HG02610 (cell line): ENCODE results near the gene GARNL3.

Source experiments
- ATAC-seq: cut with Tn5 transposase; IDR thresholded peaks from one replicate; pipeline ENCODE4 v1.9.1; 2021; ENCODE audit warnings: mild to moderate bottlenecking, moderate library complexity; ENCODE audit not compliant: unreplicated experiment

The GARNL3 gene

DNA sequence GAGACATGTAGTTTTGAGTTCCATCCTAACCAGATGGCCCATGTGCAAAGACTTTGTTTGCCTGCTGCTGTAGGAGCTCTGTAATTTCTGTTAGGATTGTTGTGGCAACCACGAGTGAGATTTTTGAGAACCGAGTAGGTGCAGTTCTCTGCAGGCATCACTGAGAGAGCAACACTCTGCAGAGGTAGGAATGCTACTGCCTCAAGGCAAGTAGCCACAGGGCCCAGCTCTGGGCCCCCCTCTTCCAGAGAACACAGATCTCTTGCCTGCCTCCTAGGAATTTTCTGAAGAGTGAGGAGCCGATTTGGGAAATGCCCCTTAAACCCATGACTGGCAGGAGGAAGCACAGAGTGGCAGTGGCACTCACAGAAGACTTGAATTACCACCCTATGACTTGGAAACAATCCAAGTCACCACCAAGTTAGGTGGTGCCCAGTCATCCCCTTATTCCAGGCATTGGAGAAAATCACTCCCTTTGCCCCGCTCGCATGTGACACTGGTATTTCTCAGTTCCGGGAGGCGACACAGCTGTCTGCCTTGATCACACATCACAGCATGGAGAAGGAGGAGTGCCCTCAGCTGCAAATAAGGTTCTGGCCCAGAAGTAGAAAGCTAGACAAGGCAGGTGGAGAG lies 79.9 kb downstream of the GARNL3 start:
- no peak for ATAC-seq

DNA sequence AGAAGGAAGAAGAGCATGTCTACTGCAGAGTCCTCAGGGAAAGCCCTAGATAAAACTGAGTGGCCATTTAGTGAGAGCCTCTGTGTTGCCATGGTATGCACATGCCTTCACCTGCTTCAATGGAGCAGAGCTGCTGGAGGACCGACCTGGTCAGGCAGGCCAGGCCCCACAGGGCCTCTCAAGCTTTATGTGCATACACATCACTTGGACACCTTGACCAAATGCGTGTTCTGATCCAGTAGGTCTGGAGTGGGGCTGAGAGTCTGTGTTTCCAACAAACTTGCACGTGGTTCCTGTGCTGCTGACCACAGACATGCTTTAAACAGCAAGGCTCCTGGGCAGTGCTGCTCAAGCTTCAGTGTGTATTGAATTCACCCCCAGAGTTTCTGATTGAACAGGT lies 81.0 kb downstream of the GARNL3 start:
- no peak for ATAC-seq

DNA sequence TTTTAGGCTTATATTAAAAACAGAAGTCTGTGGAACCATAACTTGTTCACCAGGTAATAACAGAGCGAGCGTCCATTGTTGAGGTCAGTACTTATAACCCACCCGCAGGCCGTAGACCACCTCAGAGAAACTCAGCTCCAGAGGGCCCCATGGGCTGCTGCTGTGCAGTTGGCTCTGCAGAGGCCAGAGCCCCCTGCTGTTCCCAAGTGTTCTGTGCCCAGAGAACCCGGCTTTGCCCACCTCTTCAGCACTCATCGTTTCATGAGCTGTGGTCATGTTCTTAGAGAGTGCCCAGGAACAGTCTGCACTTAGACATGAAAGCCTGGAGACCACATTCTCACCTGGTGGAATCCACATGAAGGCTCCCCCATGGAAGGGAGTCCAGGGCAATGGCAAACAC lies 82.0 kb downstream of the GARNL3 start:
- ATAC-seq, result no peak

DNA sequence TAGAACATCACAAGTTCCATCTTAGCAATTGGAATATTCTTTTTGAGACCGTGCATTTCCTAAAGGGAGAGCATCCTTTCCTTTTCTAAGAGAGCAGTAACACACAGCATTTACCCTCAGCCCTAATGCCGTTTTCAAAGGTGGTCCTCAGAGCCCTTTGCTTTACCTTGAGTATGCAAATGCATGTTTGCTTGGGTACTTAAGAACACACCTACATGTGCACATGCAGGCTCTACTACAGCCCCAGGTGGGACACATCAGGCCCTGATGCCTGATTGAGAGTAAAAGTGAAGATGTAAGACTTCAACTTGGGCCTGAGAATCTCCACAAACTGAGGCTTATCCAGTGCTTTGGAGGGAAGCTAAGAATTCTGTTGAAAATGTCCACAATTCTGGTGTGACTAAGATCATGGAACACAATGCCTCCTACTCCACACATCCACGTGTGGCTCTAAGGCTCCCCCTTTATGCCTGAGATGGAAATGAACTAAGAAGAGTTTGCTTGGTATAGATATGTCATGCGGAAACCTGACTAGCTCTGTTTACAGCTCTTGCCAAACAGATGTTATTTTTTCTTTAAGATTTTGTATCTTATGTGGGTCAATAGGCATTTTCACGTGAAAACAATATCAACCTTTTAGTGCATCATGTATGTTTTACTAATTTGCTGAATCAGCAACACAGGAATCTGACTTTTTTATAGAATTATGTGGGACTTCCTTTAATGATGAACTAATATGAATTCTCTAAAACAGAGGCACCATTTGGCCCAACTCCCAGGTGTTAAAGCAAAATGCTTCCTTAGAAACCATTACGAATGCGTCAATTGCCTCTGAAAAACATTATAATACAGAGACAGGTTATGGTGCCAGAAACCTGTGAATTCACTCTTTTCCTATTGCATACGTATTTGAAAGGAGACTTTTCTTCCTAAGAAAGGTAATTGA lies 83.5 kb downstream of the GARNL3 start:
- ATAC-seq, result no peak

DNA sequence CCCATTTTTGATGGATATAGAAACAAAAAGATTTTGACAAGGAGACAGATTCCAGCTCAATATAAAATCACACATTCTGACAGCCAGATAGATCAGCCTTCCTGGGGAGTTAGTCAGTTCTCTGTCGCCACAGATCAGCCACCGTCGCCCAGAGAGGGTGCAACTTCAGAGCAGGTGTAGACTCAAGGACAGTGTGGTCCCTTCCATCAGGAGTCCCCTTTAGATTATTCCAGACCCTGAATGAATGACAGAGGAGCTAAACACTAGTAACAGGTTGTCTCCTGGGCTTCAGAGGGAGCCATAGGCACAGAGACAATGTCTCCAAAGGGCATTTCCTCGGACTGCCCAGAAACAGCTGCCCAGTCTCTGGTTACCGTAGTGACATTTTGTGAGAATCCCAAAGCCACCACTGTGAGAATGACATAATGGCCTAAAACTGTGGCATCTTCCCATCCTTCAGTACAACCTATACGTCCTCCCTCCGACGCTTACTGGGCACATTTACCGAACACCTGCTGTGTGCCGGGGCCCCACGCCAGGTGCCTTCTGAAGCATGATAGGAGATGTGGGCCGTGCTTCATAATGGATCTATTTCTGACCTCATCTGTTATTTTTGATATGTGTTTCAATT lies 85.0 kb downstream of the GARNL3 start:
- no peak for ATAC-seq

DNA sequence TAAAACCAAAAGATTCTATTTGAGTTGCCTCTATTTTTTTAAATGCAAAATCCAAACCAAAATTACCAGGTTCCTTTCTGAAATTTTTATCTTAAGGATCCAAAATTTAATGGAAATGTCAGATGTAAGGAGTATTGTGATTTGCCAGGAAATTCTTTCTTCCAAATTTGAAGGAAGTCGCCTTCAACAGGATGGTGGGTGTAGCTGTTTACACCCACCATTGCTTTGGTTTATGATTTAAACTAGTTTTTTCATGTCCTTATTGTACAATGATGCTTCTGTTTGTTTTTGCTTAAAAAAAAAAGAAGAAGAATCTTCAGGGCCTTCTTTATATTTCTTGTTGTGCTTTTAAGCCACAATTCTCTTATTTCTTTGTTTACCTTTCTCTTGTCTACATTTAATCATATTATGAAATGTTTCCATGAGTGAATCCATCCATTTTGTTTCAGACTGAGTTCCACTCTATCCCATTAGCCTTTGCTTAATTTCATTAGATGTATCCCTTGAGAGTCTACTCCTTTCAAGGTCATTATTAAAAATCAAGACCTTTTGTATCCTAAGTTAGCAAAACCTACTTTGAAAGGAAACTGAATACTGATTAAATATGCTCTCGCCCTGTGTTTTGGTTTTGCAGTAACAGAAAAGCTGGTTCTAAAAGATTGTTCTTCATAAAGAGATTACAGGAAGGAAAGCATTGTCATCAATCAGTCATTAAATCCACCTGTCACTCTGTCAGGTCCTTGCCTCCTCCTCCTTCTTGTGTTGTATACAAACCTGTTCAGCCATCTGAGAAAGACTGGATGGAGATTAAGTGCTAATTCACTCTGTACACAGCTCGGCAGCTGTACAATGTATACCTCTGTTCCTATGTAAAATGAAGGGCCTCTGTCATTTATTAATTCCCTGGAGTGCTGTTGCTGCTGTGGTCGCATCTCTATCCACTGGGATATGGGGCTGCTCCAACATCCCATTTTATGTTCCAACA lies 86.9 kb downstream of the GARNL3 start:
- no peak for ATAC-seq

DNA sequence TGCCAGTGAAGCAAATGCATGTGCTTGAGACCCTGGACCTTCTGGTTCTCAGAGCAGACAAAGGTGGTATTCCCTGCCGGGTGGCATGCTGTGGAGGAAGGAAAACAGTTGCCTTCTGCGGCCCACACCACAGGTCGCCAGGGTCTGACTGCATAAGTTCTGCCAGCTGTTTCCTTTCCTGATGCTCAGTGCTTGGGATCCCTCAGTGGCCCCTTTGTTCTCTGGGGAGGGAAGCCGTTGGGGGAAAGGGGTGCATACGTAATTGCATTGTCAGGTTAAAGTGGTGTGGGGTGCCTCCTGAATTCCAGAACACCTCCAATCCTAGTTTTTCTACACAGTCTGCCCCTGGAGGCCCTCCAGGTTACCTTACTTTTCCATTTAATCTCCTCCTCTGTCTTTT lies 89.3 kb downstream of the GARNL3 start:
- no peak for ATAC-seq

DNA sequence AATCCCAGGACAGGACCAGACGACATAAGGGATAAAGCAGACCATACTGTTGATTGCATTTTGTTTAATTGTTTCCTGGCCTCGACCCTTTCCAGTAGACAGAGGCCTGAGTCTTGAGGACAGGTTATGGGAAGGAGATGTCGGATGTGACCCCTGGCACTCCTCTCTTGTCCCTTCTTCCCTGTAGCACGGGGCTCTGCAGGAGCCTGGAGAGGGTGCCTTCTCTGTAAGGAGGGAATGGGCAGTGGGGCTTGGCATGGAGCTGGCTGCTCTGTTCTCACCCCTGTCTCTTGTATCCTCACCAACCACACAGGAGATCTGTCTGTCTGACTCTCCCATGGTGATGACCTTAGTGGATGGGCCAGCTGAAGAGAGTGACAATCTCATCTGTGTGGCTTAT lies 92.3 kb downstream of the GARNL3 start:
- no peak for ATAC-seq

DNA sequence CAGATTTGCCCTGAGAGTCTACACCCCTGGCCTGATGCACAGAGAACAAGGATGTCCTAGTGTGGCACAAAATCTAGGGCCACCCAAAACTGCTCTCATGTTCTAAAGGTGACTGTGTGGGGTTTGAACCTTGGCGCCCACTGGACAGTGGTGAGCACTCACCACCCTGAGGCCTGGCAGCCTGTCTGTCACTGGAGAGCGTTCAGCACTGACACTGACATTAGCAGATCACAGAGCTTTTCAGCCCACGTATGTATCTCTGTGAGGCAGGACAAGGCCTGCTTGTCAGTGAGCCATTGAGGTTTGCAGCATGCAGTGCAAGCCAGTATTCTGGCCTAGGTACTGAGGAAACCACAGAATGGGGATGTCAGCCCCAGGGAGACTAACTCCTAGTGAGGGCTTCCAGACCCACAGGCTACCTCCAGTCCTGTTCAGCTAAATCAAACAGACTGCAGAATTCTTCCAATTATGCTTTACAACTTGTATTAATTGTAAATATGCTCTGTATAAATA lies 93.5 kb downstream of the GARNL3 start:
- no peak for ATAC-seq

DNA sequence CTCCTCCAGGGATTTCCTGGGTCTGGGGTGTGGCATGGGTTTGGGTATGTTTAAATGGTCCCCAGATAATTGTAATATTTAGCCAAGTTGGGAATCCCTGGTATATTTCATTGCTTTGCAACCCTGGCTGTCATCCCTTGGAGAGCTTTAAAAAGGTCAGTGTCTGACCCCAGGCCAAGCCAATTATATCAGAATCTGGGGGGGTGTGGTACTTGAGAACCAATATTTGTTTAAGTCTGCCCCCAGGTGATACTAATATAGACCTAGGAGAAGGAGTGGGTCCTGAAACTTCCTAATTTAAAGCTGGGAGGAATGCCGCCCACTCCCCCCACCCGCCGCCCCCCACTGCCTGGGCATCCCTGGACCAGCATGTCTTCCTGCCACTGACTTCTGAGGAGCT lies 94.2 kb downstream of the GARNL3 start:
- ATAC-seq, result no peak

DNA sequence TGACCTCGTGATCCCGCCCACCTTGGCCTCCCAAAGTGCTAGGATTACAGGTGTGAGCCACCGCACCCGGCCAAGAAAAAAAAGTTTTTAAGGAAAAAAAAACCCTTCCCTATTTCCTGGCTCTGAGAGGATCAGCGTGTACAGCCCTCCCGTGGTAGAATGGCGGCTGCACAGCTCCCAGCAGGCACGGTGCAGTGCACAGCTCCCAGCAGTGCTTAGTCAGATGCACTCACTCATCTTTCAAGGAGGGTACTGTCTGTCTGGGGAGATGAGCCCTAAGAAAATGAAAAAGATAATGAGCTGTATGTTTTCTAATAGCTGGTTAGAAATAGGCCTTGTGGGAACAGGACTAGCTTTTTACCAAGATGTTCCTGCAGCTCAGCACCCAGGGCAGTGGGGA lies 95.7 kb downstream of the GARNL3 start:
- ATAC-seq, result no peak

DNA sequence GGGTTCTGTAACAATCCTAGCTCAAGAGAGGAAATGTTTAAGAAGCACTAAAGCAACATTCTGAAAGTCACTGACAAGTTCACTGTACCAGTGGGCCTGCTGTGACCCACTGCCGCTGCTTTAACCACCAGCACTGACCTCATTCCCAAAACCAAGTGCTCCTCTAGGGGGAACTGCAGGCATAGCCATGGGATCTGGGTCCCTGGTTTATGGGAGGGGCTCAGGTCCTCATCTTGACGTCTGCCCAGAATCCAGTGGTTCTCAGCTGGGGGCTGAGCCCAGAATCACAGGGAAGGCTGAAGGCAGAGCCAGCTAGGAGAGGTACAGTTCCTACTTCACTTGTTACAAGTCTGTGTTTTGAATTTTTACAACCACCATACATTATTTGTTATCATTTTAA lies 96.3 kb downstream of the GARNL3 start:
- no peak for ATAC-seq

DNA sequence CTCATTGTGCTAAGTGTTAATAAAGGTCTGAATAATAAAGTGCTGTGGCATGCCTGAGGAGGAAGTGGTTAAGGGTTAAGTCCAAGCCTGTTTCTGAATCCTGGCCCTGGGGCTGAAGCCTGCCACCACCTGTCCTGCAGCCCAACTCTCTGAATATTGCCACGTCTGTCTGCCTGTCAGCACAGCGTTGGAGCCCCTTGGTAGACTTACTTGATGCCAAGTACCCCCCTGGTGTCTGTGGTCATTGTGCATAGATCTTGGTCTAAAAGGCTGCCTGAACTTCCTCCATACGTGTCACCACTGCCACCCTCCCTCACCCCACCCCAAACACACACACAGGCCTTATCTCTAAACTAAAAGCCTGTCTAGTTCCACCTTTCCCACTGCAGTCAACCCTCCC lies 97.0 kb downstream of the GARNL3 start:
- ATAC-seq, result no peak

DNA sequence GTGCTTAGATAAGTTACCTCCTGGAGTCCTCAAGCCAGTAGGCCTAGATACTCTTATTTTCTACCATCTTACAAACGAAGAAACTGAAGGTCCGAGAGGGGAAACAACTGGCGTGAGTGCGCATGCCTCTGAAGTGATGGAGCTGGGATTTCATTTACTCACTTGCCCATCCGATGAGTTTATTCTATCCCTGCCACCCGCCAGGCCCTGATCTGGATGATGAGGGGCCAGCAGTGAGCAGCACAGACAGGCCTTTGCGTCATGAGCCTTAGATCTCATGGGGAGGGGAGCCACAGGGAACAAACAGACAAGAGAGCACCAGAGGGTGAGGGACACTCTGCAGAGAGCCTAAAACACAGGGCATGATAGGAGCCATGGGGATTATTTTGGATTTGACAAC lies 98.3 kb downstream of the GARNL3 start:
- ATAC-seq, result no peak

DNA sequence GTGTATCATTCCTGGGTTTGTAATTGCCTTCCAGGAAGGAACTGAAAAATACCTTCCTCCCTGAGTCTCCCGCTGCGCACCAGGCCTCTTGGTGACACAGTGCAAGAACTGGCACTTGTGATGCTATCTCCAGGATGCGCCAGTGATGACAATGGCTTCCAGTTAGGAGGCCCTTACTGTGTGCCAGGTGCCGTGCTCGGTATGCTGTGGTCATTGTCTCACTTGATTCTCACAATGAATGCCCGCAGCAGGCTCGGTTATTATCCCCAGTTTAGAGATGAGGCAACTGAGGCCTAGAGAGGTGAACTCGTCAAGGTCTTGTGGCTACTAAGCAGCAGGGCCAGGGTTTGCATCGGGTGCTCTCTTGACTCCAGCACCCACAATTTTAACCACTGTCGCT lies 100.9 kb downstream of the GARNL3 start:
- ATAC-seq, result no peak

DNA sequence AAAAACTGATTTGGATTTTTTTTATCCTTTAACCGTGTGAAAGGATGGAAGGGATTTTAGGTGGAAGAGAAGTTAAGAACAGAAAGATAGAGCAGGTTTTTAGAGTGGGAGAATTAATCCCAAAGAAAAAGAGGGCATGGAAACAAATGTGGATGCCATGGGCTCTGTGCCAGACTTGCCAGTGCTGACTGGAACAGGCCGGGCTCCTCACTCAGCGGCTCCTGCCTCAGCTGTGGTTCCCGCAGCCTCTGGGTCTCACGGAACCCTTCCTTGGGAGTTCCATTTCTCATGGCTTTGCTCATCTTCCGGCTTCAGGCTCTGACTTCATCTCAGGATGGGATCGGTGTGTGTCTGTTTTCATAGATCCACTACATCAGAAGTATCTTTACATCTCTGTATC lies 102.0 kb downstream of the GARNL3 start:
- no peak for ATAC-seq

DNA sequence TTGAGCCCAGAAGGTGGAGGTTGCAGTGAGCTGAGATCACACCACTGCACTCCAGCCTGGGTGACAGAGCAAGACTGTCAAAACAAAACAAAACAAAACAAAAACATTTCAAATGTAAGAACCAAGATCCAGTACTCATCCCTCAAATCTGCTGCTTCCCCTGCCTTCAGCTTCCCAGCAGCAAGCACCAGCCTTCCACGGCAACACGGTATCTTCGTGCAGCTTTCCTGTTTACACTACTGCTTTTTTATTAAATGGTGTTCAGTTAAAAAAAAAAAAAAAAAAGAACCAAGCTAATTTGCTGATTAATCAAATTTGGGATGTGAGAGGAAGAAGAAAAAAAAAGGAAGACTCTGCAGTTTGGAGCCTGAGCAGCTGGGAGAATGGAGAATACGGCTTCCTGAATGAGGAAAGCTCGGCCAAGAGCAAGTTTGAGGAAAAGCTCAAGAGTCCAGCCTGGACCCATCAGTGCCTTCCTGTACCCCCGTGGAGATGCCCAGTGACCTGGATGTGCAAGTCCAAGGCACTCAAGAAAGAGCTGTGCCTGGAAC lies 104.4 kb downstream of the GARNL3 start:
- no peak for ATAC-seq

DNA sequence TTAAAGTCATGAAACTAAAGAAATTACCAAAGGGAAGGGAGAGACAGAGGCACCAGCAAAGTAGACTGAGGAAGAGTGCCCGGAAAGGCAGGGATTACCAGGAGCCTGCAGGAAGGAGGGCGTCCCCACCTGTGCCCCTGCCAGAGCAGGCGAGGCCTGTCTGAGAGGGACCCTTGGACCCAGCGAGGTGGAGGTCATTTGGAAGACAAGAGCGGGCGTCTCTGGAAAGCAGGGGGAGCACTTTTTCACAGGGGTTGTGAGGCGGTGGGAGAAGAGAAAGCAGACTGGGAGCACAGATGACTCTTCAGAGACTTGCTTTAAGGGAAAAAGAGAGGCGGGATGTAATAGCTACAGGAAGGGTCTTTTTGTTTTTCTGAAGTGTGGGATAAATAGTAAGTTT lies 104.9 kb downstream of the GARNL3 start:
- no peak for ATAC-seq

DNA sequence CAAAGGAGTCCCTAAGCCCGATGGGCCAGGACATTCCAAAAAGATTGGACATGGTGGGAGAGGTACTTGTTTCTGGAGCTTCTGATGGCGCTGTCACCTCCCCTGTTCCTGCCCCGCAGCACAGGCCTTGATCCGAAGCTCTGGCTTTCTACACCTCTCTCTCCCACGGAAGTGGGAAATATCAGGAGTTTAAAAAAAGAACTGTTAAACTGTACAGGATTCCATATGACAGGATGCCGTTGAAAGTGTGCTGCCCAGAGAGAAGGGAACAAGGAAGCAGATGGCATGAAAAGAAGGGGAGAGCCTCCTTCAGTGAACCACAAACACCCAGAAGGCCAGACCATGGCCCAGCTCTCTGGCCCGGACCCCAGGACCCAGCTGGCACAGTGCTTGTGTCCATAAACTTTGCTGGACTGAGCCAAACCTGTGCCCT lies 105.6 kb downstream of the GARNL3 start:
- ATAC-seq, result no peak
